ENCODE results near the gene CFAP100.

GRCh38 chr3:126464494-126464893 is 69.8 kb downstream of the CFAP100 start:
- TF ChIP-seq POLR2A (IDR thresholded peaks at IDR 0.05; ENCODE audit: low read depth, low read length) (no peak), CTCF (conservative IDR thresholded peaks at IDR 0.05; ENCODE audit: low read depth, low read length) (no peak), RAD21 (IDR thresholded peaks at IDR 0.05; ENCODE audit: low read length) (no peak), ELK1 (IDR thresholded peaks at IDR 0.05; ENCODE audit: borderline replicate concordance, low read depth, low read length) (no peak), FOS (IDR thresholded peaks at IDR 0.05; ENCODE audit: low read depth, low read length) (no peak), MAFK (IDR thresholded peaks at IDR 0.05; ENCODE audit: low read depth, low read length) (no peak), BHLHE40 (IDR thresholded peaks at IDR 0.05; ENCODE audit: low read depth, low read length) (no peak), CEBPB (IDR thresholded peaks at IDR 0.05; ENCODE audit: low read depth, low read length) (no peak), USF2 (IDR thresholded peaks at IDR 0.05; ENCODE audit: low read depth, low read length) (no peak), CHD1 (IDR thresholded peaks at IDR 0.05; ENCODE audit: low read depth, low read length) (no peak), SMC3 (IDR thresholded peaks at IDR 0.05; ENCODE audit: low read depth, low read length) (no peak)
